GM21737 (cell line): Measurements from ENCODE around the gene PTPRG.
"Not testable (repeated sequence)": the region's sequence is repeated elsewhere in the genome, so short reads cannot be mapped to it uniquely, and the experiment has no call there.

ENCODE experiments used
- ATAC-seq: cut with Tn5 transposase; IDR thresholded peaks from one replicate; pipeline ENCODE4 v1.9.1; 2021; ENCODE audit warnings: mild to moderate bottlenecking, moderate library complexity; ENCODE audit not compliant: unreplicated experiment

PTPRG gene

DNA sequence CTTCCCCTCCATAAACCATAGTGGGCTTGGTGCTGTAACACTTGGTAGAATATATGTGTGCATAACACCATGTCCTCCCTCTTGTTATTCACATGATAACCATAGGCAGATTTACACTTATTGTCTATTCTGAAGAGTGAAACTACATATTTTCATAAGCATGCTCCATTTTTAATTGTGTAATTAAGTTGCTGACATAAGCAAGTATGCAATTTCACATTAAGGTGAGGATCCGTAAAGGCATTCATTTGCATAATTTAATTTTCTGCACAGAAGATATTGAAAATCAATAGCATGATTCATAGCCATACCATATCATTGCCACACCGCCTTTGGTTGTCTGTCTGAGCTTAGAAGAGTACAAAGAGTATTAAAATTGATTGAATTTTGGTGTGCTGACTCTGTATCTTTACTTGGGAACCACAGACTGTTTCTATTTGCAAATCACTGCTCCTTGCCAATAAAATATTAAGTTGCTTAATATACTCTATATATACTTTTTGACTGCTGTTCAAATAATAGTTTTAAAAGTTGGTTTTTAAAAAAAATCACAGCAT is 182.4 kb downstream of the PTPRG start:
- ATAC-seq = no peak

- ATAC-seq = no peak
Measured at GRCh38 chr3:61748288-61748687, 186.9 kb downstream of the PTPRG start.

GRCh38 chr3:61750766-61751165 is 189.4 kb downstream of the PTPRG start:
- no peak for ATAC-seq

GRCh38 chr3:61758839-61759238 is 197.5 kb downstream of the PTPRG start:
- no peak for ATAC-seq

- ATAC-seq = not testable (repeated sequence)
Measured at GRCh38 chr3:61760783-61761182, 199.4 kb downstream of the PTPRG start.

- ATAC-seq = no peak
Measured at GRCh38 chr3:61761694-61762430, 200.5 kb downstream of the PTPRG start.

GRCh38 chr3:61765157-61765876 is 203.9 kb downstream of the PTPRG start:
- ATAC-seq = no peak

- no peak for ATAC-seq
Measured at GRCh38 chr3:61768284-61769037, 207.1 kb downstream of the PTPRG start.

- no peak for ATAC-seq
Measured at GRCh38 chr3:61769266-61769990, 208.1 kb downstream of the PTPRG start.

DNA sequence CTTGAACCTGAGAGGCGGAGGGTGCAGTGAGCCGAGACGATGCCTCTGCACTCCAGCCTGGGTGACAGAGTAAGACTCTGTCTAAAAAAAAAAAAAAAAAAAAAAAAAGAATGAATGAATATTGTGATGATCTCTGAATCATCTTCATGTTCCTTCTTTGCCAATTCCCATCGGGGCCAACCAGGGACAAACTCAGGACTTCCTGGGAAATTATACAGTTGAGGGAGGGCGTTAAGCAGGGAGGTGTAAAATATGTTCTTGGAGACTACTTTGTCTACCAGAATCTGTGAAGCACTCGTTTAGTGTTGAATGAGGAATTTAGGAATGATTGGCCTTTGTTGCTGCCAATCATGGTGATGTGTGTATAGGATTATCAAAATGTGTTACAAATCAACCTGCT is 210.6 kb downstream of the PTPRG start:
- ATAC-seq = no peak

GRCh38 chr3:61772456-61772855 is 211.1 kb downstream of the PTPRG start:
- ATAC-seq = no peak

GRCh38 chr3:61774279-61774890 is 213.0 kb downstream of the PTPRG start:
- ATAC-seq = no peak

DNA sequence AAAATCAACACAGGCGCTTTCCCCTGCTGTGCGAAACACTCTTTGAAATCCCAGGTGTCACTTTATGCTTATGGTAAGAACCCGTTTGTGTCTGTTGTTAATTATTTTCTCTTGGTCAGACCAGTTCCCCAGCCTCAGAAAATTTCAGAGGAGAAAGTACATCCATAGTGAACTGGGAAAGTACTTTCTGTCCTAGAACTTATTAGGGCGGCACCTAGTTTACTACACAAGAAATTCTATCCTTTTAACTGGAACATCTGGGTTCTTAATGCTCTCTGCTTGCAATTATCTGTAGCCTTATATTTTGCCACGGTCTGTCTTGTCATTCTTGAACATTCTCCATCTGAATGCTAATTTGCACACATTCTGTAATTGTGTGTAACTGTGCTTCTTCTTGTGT is 215.0 kb downstream of the PTPRG start:
- no peak for ATAC-seq

- no peak for ATAC-seq
Measured at GRCh38 chr3:61777483-61777882, 216.1 kb downstream of the PTPRG start.

- no peak for ATAC-seq
Measured at GRCh38 chr3:61778095-61778494, 216.7 kb downstream of the PTPRG start.

- ATAC-seq = no peak
Measured at GRCh38 chr3:61780016-61780415, 218.6 kb downstream of the PTPRG start.

- no peak for ATAC-seq
Measured at GRCh38 chr3:61780455-61781228, 219.3 kb downstream of the PTPRG start.

- no peak for ATAC-seq
Measured at GRCh38 chr3:61783993-61784718, 222.8 kb downstream of the PTPRG start.
